HEK293 (cell line): Measurements from ENCODE around the gene NARS2.

Experiments
- CTCF ChIA-PET: fragments of 350-600 bp; formaldehyde crosslinking; extraction: SDS; loops from one replicate; lab custom pipeline; 2021; ENCODE audit warnings: antibody characterized with exemption; lab: Yijun Ruan, JAX
- POLR2A ChIA-PET: fragments of 300-600 bp; formaldehyde crosslinking; extraction: SDS; loops from one replicate; lab custom pipeline; 2020; ENCODE audit warnings: antibody characterized with exemption, inconsistent platforms; lab: Yijun Ruan, JAX
- H3K27ac ChIP-seq: fragments of 200-500 bp; sonication (Bioruptor generic); 2 replicates; pipeline ENCODE4 v1.5.1; 2014; ENCODE audit warnings: low read depth, low read length, control low read depth, inconsistent platforms; ENCODE audit errors: extremely low read depth
- H3K36me3 ChIP-seq, 2 experiments: fragments of 200-500 bp in 1 of 2; sonication (Bioruptor generic) in 1 of 2; 1 replicate in 1 of 2; 2 replicates in 1 of 2; pipeline ENCODE4 v1.5.1; 2014 to 2017; ENCODE audit warnings: inconsistent platforms in 2 of 2, low read length in 2 of 2; ENCODE audit not compliant: control insufficient read depth in 2 of 2, insufficient read depth in 1 of 2
- H3K4me1 ChIP-seq: fragments of 200-500 bp; sonication (Bioruptor generic); 2 replicates; pipeline ENCODE4 v1.5.1; 2014; ENCODE audit warnings: mild to moderate bottlenecking, low read length, inconsistent platforms; ENCODE audit not compliant: control insufficient read depth, insufficient read depth
- H3K4me3 ChIP-seq: 2 replicates; pipeline ENCODE4 v1.5.1; 2011; ENCODE audit warnings: low read depth, mild to moderate bottlenecking, control low read depth, low read length, moderate library complexity
- H3K9me3 ChIP-seq: fragments of 200-500 bp; sonication (Bioruptor generic); 2 replicates; pipeline ENCODE4 v1.5.1; 2014; ENCODE audit warnings: low read depth, low read length, inconsistent platforms; ENCODE audit not compliant: control insufficient read depth, insufficient read depth
- AEBP2 ChIP-seq: fragments of 450-650 bp; formaldehyde crosslinking; IDR thresholded peaks from 2 replicates; pipeline ENCODE4 v1.5.1; 2016; ENCODE audit warnings: missing biosample characterization, missing genetic modification characterization, borderline replicate concordance
- ELK4 ChIP-seq: IDR thresholded peaks from 2 replicates; pipeline ENCODE4 v1.6.1; 2011; ENCODE audit warnings: mild to moderate bottlenecking, low read depth, low read length, borderline replicate concordance
- GLIS1 ChIP-seq: fragments of 450-650 bp; formaldehyde crosslinking; IDR thresholded peaks from 2 replicates; pipeline ENCODE4 v1.5.1; 2016; ENCODE audit warnings: missing biosample characterization, missing genetic modification characterization
- KLF17 ChIP-seq: fragments of 450-650 bp; formaldehyde crosslinking; IDR thresholded peaks from 2 replicates; pipeline ENCODE4 v1.5.1; 2016; ENCODE audit warnings: missing biosample characterization, missing genetic modification characterization
- KLF8 ChIP-seq: fragments of 450-650 bp; formaldehyde crosslinking; IDR thresholded peaks from 2 replicates; pipeline ENCODE4 v1.5.1; 2016; ENCODE audit warnings: missing biosample characterization, missing genetic modification characterization
- PRDM1 ChIP-seq: fragments of 450-650 bp; formaldehyde crosslinking; IDR thresholded peaks from 2 replicates; pipeline ENCODE4; 2016; ENCODE audit warnings: missing biosample characterization, missing genetic modification characterization
- ZNF112 ChIP-seq: fragments of 450-650 bp; formaldehyde crosslinking; IDR thresholded peaks from 2 replicates; pipeline ENCODE4 v1.5.0; 2017; ENCODE audit warnings: missing biosample characterization, missing genetic modification characterization
- ZNF114 ChIP-seq: fragments of 450-650 bp; formaldehyde crosslinking; IDR thresholded peaks from 2 replicates; pipeline ENCODE4 v1.5.0; 2017; ENCODE audit warnings: missing biosample characterization, missing genetic modification characterization
- ZNF184 ChIP-seq: fragments of 450-650 bp; IDR thresholded peaks from 2 replicates; pipeline ENCODE4 v1.5.1; 2018; ENCODE audit warnings: missing biosample characterization, mild to moderate bottlenecking, missing genetic modification characterization
- ZNF239 ChIP-seq: fragments of 450-650 bp; formaldehyde crosslinking; IDR thresholded peaks from 2 replicates; pipeline ENCODE4 v1.5.1; 2016; ENCODE audit warnings: missing biosample characterization, missing genetic modification characterization
- ZNF266 ChIP-seq: fragments of 450-650 bp; formaldehyde crosslinking; IDR thresholded peaks from 2 replicates; pipeline ENCODE4 v1.5.1; 2016; ENCODE audit warnings: missing biosample characterization, missing genetic modification characterization, low read depth
- ZNF302 ChIP-seq: fragments of 450-650 bp; formaldehyde crosslinking; IDR thresholded peaks from 2 replicates; pipeline ENCODE4 v1.5.1; 2016; ENCODE audit warnings: missing biosample characterization, missing genetic modification characterization, low read depth
- ZNF350 ChIP-seq: fragments of 450-650 bp; formaldehyde crosslinking; IDR thresholded peaks from 2 replicates; pipeline ENCODE4 v1.5.0; 2017; ENCODE audit warnings: missing biosample characterization, mild to moderate bottlenecking, missing genetic modification characterization
- ZNF433 ChIP-seq: fragments of 450-650 bp; formaldehyde crosslinking; IDR thresholded peaks from 2 replicates; pipeline ENCODE4 v1.5.1; 2016; ENCODE audit warnings: missing biosample characterization, missing genetic modification characterization, low read depth
- ZNF521 ChIP-seq: fragments of 450-650 bp; formaldehyde crosslinking; IDR thresholded peaks from 2 replicates; pipeline ENCODE4 v1.5.1; 2017; ENCODE audit warnings: missing biosample characterization, mild to moderate bottlenecking, missing genetic modification characterization
- ZNF555 ChIP-seq: fragments of 450-650 bp; formaldehyde crosslinking; conservative IDR thresholded peaks from 2 replicates; pipeline ENCODE4 v1.5.1; 2017; ENCODE audit warnings: missing biosample characterization, mild to moderate bottlenecking, missing genetic modification characterization, inconsistent platforms
- ZNF596 ChIP-seq: fragments of 450-650 bp; IDR thresholded peaks from 2 replicates; pipeline ENCODE4 v1.5.0; 2018; ENCODE audit warnings: missing biosample characterization, mild to moderate bottlenecking, missing genetic modification characterization, moderate library complexity
- ZNF621 ChIP-seq: fragments of 450-650 bp; formaldehyde crosslinking; IDR thresholded peaks from 2 replicates; pipeline ENCODE4 v1.5.1; 2017; ENCODE audit warnings: missing biosample characterization, missing genetic modification characterization
- ZNF623 ChIP-seq: fragments of 450-650 bp; formaldehyde crosslinking; IDR thresholded peaks from 2 replicates; pipeline ENCODE4 v1.5.1; 2016; ENCODE audit warnings: missing biosample characterization, missing genetic modification characterization
- ZNF645 ChIP-seq: fragments of 450-650 bp; formaldehyde crosslinking; IDR thresholded peaks from 2 replicates; pipeline ENCODE4; 2016; ENCODE audit warnings: missing biosample characterization, missing genetic modification characterization
- ZNF654 ChIP-seq: fragments of 450-650 bp; formaldehyde crosslinking; IDR thresholded peaks from 2 replicates; pipeline ENCODE4 v1.5.1; 2016; ENCODE audit warnings: low read depth, missing biosample characterization, missing genetic modification characterization
- ZNF747 ChIP-seq: fragments of 450-650 bp; formaldehyde crosslinking; IDR thresholded peaks from 2 replicates; pipeline ENCODE4 v1.5.1; 2016; ENCODE audit warnings: missing biosample characterization, missing genetic modification characterization
- ZSCAN16 ChIP-seq: fragments of 450-650 bp; formaldehyde crosslinking; IDR thresholded peaks from 2 replicates; pipeline ENCODE4 v1.5.1; 2016; ENCODE audit warnings: missing biosample characterization, missing genetic modification characterization
- ZSCAN18 ChIP-seq: fragments of 450-650 bp; formaldehyde crosslinking; IDR thresholded peaks from 2 replicates; pipeline ENCODE4 v1.5.1; 2016; ENCODE audit warnings: missing biosample characterization, missing genetic modification characterization
- ZXDB ChIP-seq: fragments of 450-650 bp; formaldehyde crosslinking; IDR thresholded peaks from 2 replicates; pipeline ENCODE4 v1.5.1; 2016; ENCODE audit warnings: missing biosample characterization, missing genetic modification characterization

The NARS2 gene

GRCh38 chr11:78397398-78397797, 177.3 kb downstream of the NARS2 start (continued):
- TF ChIP-seq ZNF645 (tag by site-specific recombination) = no peak

GRCh38 chr11:78395597-78395996, 179.1 kb downstream of the NARS2 start:
- Histone ChIP-seq H3K9me3 (no peaks in the 10 kb centered on the region), H3K4me1 (no peaks in the 10 kb centered on the region), H3K4me3 (no peak overlapping the region), H3K27ac (no peak overlapping the region), H3K36me3 (no peaks in the 10 kb centered on the region)
- TF ChIP-seq ZNF555 (tag by site-specific recombination) = no peak
- TF ChIP-seq ZNF239 (tag by site-specific recombination) = no peak
- no peak for TF ChIP-seq GLIS1 (tag by site-specific recombination)
- no peak for TF ChIP-seq KLF17 (tag by site-specific recombination)
- no peak for TF ChIP-seq ZNF654
- TF ChIP-seq ELK4 = no peak
- no peak for TF ChIP-seq ZNF433 (tag by site-specific recombination)
- no peak for TF ChIP-seq ZNF302
- no peak for TF ChIP-seq ZNF114 (tag by site-specific recombination)
- TF ChIP-seq ZSCAN18 (tag by site-specific recombination) = no peak
- TF ChIP-seq ZXDB = no peak
- no peak for TF ChIP-seq ZNF747
- TF ChIP-seq PRDM1 (tag by site-specific recombination) = no peak
- no peak for TF ChIP-seq ZNF112
- TF ChIP-seq ZSCAN16 (tag by site-specific recombination) = no peak
- ChIA-PET POLR2A (no interaction called here), CTCF (no interaction called here)

GRCh38 chr11:78392854-78393253, 181.8 kb downstream of the NARS2 start:
- POLR2A ChIA-PET = interaction anchor here (0.6 kb wide), 1 partner anchor 165 kb away, joined by 3 read pairs; no protein-coding TSS in a partner anchor

More at GRCh38 chr11:78392854-78393253, 181.8 kb downstream of the NARS2 start:
- no peak overlapping the region for H3K27ac ChIP-seq
- TF ChIP-seq ZNF623 (tag by site-specific recombination) (no peak), ZNF621 (tag by site-specific recombination) (no peak), ZNF596 (tag by site-specific recombination) (no peak), ZNF266 (tag by site-specific recombination) (no peak), ZNF184 (tag by site-specific recombination) (no peak), ZNF521 (tag by site-specific recombination) (no peak), AEBP2 (no peak), KLF8 (no peak), GLIS1 (tag by site-specific recombination) (no peak), ZNF350 (tag by site-specific recombination) (no peak)
- TF ChIP-seq, all 188 proteins: peak for 0
- Histone ChIP-seq H3K4me1 (no peaks in the 10 kb centered on the region), H3K9me3 (no peaks in the 10 kb centered on the region), H3K36me3 (no peaks in the 10 kb centered on the region), H3K4me3 (no peak overlapping the region)
- CTCF ChIA-PET = no interaction called here
